ENCODE measurements around the gene RRBP1. TPM values are rescaled to one million over a fixed set of nuclear protein-coding genes. Genes with fewer than 3 reads are reported as not detected.

The RRBP1 gene
- total and polyA plus RNA-seq, 2 of the 4 experiments (the other 2 are of a cell fraction): 90.2 to 136 TPM

DNA sequence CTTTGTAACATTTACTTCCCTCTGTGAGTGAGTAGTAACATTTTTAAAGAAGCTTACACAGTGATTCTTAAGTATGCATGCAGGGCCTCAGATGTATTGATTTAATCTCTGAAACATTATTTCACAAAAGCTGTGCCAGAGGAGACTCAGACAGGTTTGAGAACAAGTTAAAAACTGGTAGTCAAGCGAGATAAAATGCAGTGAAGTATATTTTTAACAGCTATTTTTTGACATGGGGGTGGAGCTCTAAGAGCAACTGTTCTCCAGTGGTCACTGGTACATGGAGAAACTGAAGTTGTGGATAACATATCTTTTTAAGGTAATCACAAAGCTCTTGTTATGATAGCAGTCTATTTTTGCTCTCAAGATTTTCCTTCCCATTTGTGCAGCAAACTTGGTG is 91.8 kb downstream of the RRBP1 start:
- Histone ChIP-seq H2BK5ac (ENCODE audit: low read depth, low read length, poor library complexity, severe bottlenecking) (no peak overlapping the region), H3K27me3 (ENCODE audit: control insufficient read depth, insufficient read depth, low read length) (no peaks in the 10 kb centered on the region), H3K56ac (ENCODE audit: extremely low read depth, insufficient read depth, low read length) (no peak overlapping the region), H2BK120ac (ENCODE audit: low read depth, low read length) (no peak overlapping the region), H3K14ac (replicated peaks; ENCODE audit: low read depth, low read length) (no peak overlapping the region), H3K4me2 (ENCODE audit: low read depth, low read length) (no peak overlapping the region), H3K9me3 (ENCODE audit: control insufficient read depth, insufficient read depth, low read length) (no peaks in the 10 kb centered on the region), H2AK5ac (ENCODE audit: low read depth, low read length) (no peak overlapping the region), H3K9ac (ENCODE audit: low read depth, low read length) (no peak overlapping the region; the same call in 1 of the 2 replicates), H2BK20ac (ENCODE audit: low read depth, low read length) (no peak overlapping the region), H4K20me1 (ENCODE audit: insufficient read depth, low read length) (peaks cover 95% of the 10 kb centered on the region), H3K36me3 (ENCODE audit: control insufficient read depth, insufficient read depth, low read length) (peaks cover 8% of the 10 kb centered on the region), H3K18ac (ENCODE audit: low read depth, low read length) (no peak overlapping the region), H4K5ac (ENCODE audit: low read depth, low read length) (no peak overlapping the region), H3K27ac (ENCODE audit: insufficient read depth, low read length) (no peak overlapping the region), H2AK9ac (replicated peaks; ENCODE audit: low read depth, low read length, poor library complexity) (no peak overlapping the region), H3K4me1 (ENCODE audit: control insufficient read depth, insufficient read depth, low read length) (peaks cover 18% of the 10 kb centered on the region), H3K79me1 (ENCODE audit: low read depth in 1 of 2, low read length in 2 of 2) (peaks cover 9 to 72% of the 10 kb centered on the region in 2 experiments), H3K23ac (ENCODE audit: low read depth, low read length) (no peak overlapping the region), H2BK15ac (ENCODE audit: low read depth, low read length) (no peak overlapping the region), H4K91ac (ENCODE audit: insufficient read depth, low read depth, low read length) (no peak overlapping the region), H3K9me1 (ENCODE audit: insufficient read depth, low read length) (peaks cover 25% of the 10 kb centered on the region), H3K4me3 (ENCODE audit: insufficient read depth, low read depth, low read length) (no peak overlapping the region), H2AFZ (replicated peaks; ENCODE audit: low read length, poor library complexity) (no peak overlapping the region), H3K4ac (ENCODE audit: low read depth, low read length) (no peak overlapping the region), H4K8ac (ENCODE audit: low read depth in 2 of 2, low read length in 2 of 2) (no peak overlapping the region)
- ATAC-seq (ENCODE audit: low read depth): no peak
- POLR2A ChIA-PET (ENCODE audit: unreplicated experiment): no interaction called here
- TF ChIP-seq MAZ (IDR thresholded peaks at IDR 0.05; ENCODE audit: borderline replicate concordance, low read depth, low read length) (no peak), RFX5 (IDR thresholded peaks at IDR 0.05; ENCODE audit: low read depth, low read length) (no peak), BHLHE40 (IDR thresholded peaks at IDR 0.05; ENCODE audit: low read depth, low read length) (no peak), CEBPB (IDR thresholded peaks at IDR 0.05; ENCODE audit: low read depth, low read length) (no peak), RAD21 (IDR thresholded peaks at IDR 0.05; ENCODE audit: low read length) (no peak), SMC3 (IDR thresholded peaks at IDR 0.05; ENCODE audit: low read depth, low read length) (no peak), CHD1 (IDR thresholded peaks at IDR 0.05; ENCODE audit: low read depth, low read length) (no peak), FOS (IDR thresholded peaks at IDR 0.05; ENCODE audit: low read depth, low read length) (no peak), NFE2L2 (IDR thresholded peaks at IDR 0.05; ENCODE audit: low read depth, low read length) (no peak), MAFK (IDR thresholded peaks at IDR 0.05; ENCODE audit: low read depth, low read length) (no peak), RCOR1 (IDR thresholded peaks at IDR 0.05; ENCODE audit: insufficient replicate concordance, low read length) (no peak), POLR2A (IDR thresholded peaks at IDR 0.05; ENCODE audit: low read depth, low read length) (no peak), MXI1 (IDR thresholded peaks at IDR 0.05; ENCODE audit: borderline replicate concordance, low read depth, low read length) (no peak)
- TF ChIP-seq, protein P1, sequence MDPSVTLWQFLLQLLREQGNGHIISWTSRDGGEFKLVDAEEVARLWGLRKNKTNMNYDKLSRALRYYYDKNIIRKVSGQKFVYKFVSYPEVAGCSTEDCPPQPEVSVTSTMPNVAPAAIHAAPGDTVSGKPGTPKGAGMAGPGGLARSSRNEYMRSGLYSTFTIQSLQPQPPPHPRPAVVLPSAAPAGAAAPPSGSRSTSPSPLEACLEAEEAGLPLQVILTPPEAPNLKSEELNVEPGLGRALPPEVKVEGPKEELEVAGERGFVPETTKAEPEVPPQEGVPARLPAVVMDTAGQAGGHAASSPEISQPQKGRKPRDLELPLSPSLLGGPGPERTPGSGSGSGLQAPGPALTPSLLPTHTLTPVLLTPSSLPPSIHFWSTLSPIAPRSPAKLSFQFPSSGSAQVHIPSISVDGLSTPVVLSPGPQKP (IDR thresholded peaks at IDR 0.05; ENCODE audit: borderline replicate concordance, low read depth, low read length): no peak
- TF ChIP-seq, protein P2, sequence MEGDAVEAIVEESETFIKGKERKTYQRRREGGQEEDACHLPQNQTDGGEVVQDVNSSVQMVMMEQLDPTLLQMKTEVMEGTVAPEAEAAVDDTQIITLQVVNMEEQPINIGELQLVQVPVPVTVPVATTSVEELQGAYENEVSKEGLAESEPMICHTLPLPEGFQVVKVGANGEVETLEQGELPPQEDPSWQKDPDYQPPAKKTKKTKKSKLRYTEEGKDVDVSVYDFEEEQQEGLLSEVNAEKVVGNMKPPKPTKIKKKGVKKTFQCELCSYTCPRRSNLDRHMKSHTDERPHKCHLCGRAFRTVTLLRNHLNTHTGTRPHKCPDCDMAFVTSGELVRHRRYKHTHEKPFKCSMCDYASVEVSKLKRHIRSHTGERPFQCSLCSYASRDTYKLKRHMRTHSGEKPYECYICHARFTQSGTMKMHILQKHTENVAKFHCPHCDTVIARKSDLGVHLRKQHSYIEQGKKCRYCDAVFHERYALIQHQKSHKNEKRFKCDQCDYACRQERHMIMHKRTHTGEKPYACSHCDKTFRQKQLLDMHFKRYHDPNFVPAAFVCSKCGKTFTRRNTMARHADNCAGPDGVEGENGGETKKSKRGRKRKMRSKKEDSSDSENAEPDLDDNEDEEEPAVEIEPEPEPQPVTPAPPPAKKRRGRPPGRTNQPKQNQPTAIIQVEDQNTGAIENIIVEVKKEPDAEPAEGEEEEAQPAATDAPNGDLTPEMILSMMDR (conservative IDR thresholded peaks at IDR 0.05; ENCODE audit: low read depth, low read length): no peak
- TF ChIP-seq, protein P3, sequence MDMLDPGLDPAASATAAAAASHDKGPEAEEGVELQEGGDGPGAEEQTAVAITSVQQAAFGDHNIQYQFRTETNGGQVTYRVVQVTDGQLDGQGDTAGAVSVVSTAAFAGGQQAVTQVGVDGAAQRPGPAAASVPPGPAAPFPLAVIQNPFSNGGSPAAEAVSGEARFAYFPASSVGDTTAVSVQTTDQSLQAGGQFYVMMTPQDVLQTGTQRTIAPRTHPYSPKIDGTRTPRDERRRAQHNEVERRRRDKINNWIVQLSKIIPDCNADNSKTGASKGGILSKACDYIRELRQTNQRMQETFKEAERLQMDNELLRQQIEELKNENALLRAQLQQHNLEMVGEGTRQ (IDR thresholded peaks at IDR 0.05; ENCODE audit: low read depth, low read length): no peak
- in situ Hi-C loops (cut with MboI; ENCODE audit: low sequenced_read_pairs) (no loop called here), dilution Hi-C loops (cut with HindIII; ENCODE audit: low sequenced_read_pairs, unreplicated experiment) (no loop called here), intact Hi-C loops (cut with micrococcal nuclease) (no loop called here)
- BruUV-seq (replicated peaks): no TSS peak
- no CpG with 5 or more reads among the region's 1 CpG for WGBS, 2 experiments (ENCODE audit: extremely low coverage in 2 of 2, insufficient read length in 1 of 2)
- no peak for DNase-seq
- CTCF ChIA-PET: interaction anchor here (0.6 to 1.5 kb wide), 2 partner anchors 19 to 588 kb away, joined by 4 to 10 read pairs; no protein-coding TSS in a partner anchor
